Posterior vena cava (tissue), 2 donors: ENCODE results near the gene B3GAT1. TPM values are rescaled to one million over a fixed set of nuclear protein-coding genes. Genes with fewer than 3 reads are reported as not detected.

Source experiments
- DNase-seq: peaks from one replicate; pipeline ENCODE4 v3.0.0-alpha.2; 2020; ENCODE audit warnings: low spot score
- intact Hi-C, 2 donors: fragments of 100-400 bp; cut with DNase I; formaldehyde crosslinking; loops; one replicate each; pipeline versions ENCODE4 v1.14.1 to v1.14.2; 2022 to 2023
- total RNA-seq, 2 donors: library from RNA; stranded (reverse); fragmentation: NEBNext Ultra II Directional; extraction: Animal tissue kit (Norgen Biotek cat#: 25700); gene quantifications; one replicate each; pipeline ENCODE4 v1.2.1, GENCODE V29; 2021
- donor health status: DM: yes; HTN: yes; CAD: no.
- donor health status: DM: yes; HTN: yes; CAD: no.

Gene B3GAT1
- total RNA-seq, 2 donors from 2014 or later: 0.28 TPM; not detected in 1

- intact Hi-C loops: no loop called here
These were observed 13.3 kb downstream of the B3GAT1 start for GRCh38 chr11:134398644-134399292.

GRCh38 chr11:134398079-134398444 is 14.0 kb downstream of the B3GAT1 start:
- no peak for DNase-seq
- intact Hi-C loops: no loop called here

More at GRCh38 chr11:134398644-134399292, 13.3 kb downstream of the B3GAT1 start:
- no peak for DNase-seq

- no peak for DNase-seq
- intact Hi-C loops: no loop called here
These were observed 14.6 kb downstream of the B3GAT1 start for GRCh38 chr11:134397304-134398078.

- DNase-seq: no peak
- intact Hi-C loops: no loop called here
These were observed 17.0 kb downstream of the B3GAT1 start for GRCh38 chr11:134395002-134395401.

- DNase-seq: no peak
- intact Hi-C loops: no loop called here
These were observed 17.7 kb downstream of the B3GAT1 start for GRCh38 chr11:134394311-134394710.

GRCh38 chr11:134393638-134394037 is 18.4 kb downstream of the B3GAT1 start:
- intact Hi-C loops: no loop called here
- no peak for DNase-seq

- intact Hi-C loops: no loop called here
- DNase-seq: no peak
These were observed 19.0 kb downstream of the B3GAT1 start for GRCh38 chr11:134392953-134393615.

GRCh38 chr11:134391656-134392055 is 20.4 kb downstream of the B3GAT1 start:
- no peak for DNase-seq
- intact Hi-C loops: no loop called here

- intact Hi-C loops: no loop called here
- no peak for DNase-seq
These were observed 21.1 kb downstream of the B3GAT1 start for GRCh38 chr11:134390706-134391569.

- DNase-seq: no peak
- intact Hi-C loops: no loop called here
These were observed 22.4 kb downstream of the B3GAT1 start for GRCh38 chr11:134389464-134390180.

- intact Hi-C loops: no loop called here
- no peak for DNase-seq
These were observed 23.5 kb downstream of the B3GAT1 start for GRCh38 chr11:134388590-134388989.

- intact Hi-C loops: no loop called here
- no peak for DNase-seq
These were observed 24.5 kb downstream of the B3GAT1 start for GRCh38 chr11:134387501-134387900.

- intact Hi-C loops: no loop called here
- DNase-seq: no peak
These were observed 25.1 kb downstream of the B3GAT1 start for GRCh38 chr11:134386945-134387344.

- no peak for DNase-seq
- intact Hi-C loops: no loop called here
These were observed 26.1 kb downstream of the B3GAT1 start for GRCh38 chr11:134385774-134386565.

- intact Hi-C loops: no loop called here
- DNase-seq: no peak
These were observed 26.9 kb downstream of the B3GAT1 start for GRCh38 chr11:134385171-134385570.

- DNase-seq: no peak
- intact Hi-C loops: no loop called here
These were observed 27.6 kb downstream of the B3GAT1 start for GRCh38 chr11:134384406-134384805.

GRCh38 chr11:134383576-134384221 is 28.3 kb downstream of the B3GAT1 start:
- DNase-seq: no peak

GRCh38 chr11:134382830-134383229 is 29.2 kb downstream of the B3GAT1 start:
- intact Hi-C loops: no loop called here
- no peak for DNase-seq

More at GRCh38 chr11:134383576-134384221, 28.3 kb downstream of the B3GAT1 start:
- intact Hi-C loops: no loop called here
